GM18867 (cell line): Measurements from ENCODE around the gene HOXC6.
"Not testable (repeated sequence)": the region's sequence is repeated elsewhere in the genome, so short reads cannot be mapped to it uniquely, and the experiment has no call there.

Experiments used
- ATAC-seq: cut with Tn5 transposase; IDR thresholded peaks from one replicate; pipeline ENCODE4 v1.9.1; 2021; ENCODE audit warnings: mild to moderate bottlenecking, moderate library complexity; ENCODE audit not compliant: unreplicated experiment

Gene HOXC6

DNA sequence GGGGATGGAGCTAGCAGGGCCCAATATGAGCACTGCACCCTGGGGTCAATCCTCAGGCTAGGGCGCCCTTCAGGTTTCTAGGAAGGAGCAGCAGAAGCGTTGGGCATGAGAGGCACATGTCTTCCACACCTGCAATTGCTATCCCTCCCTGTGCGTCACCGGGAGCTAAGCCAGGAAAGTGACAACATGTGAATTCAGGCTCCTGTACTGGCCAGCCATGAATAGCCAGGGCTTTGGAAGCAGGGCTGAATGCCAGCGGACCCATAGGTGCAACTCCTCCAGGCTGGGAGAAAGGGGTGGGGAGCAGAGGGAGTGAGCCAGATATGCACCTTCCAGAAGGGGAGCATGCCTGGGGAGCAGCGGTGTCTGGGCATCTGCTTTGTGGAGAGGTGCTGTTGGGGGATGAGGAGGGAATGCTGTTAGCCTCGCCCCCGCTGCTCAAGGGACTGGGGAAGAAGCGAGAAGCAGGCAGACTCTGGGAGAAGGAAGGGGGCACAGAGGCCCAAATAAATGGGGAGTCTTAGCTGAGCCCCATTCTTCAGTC lies 10.7 kb downstream of the HOXC6 start:
- ATAC-seq, result no peak

DNA sequence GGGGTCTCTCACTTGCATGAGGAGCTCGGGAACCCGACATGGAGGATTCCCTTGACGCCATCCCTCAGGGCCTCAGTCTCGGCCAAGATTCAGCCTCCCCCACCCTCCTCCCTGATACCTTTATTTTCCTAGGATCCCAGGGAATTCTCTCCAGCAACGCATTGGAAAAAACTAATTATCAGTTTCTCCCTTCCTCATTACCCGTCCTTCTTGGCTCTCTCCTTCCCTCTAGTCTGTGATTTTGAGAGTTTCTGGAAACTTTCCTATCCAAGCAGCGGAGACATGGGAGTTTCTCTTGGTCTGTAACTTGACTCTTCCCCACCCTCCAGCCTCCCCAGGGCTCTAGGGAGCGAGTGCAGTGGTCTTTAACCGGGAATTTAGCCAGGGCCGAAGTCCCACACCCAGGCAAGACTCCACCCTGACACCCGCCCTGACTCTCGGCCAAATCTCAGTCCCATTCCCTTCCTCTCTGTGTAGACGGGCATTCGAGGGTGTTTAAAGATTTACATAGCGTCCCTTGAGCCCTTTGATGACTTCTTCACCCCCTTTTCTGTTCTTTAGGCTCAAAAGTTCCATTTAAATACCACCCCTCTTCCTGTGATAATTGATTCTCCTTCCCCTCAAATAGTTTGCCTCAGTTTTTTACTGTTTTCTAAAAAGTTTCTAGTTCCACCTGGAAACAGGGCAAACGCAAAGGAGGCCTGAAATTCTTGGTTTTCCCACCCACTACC lies 11.3 kb downstream of the HOXC6 start:
- no peak for ATAC-seq

DNA sequence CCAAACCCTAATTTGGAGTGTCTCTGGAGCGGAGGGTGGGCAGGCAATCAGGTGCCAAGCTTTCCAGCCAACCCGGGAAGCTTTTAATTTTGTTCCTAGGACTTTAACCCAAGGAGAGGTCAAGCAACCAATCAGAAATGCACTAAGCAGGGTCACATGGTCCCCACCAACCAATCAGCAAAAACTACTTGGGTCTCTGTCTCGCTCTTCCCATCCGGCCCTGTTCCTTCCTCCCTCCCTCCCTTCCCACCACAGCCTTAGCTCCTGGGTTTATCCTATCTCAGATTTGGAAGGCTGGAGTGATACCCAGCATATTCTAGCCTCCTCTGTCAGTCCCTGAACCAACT lies 11.9 kb downstream of the HOXC6 start:
- no peak for ATAC-seq

DNA sequence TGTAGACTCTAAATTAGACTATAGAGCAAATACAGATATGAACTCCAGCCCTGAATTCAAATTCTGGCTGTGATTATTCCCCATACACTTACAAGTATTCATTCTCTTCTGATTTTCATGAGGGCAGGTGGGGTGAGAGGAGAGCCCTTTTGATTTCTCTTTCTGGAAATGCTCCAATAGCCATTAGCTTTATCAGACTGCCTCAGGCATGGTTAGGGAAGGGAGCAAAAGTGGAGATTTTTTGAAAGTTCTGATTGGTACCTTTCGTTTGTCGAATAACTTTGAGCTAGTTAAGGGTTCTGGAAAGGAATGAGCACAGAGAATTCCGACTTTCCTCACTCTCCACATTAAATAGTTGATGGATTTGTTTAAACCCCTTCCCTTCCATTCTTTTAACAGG lies 12.4 kb downstream of the HOXC6 start:
- no peak for ATAC-seq

DNA sequence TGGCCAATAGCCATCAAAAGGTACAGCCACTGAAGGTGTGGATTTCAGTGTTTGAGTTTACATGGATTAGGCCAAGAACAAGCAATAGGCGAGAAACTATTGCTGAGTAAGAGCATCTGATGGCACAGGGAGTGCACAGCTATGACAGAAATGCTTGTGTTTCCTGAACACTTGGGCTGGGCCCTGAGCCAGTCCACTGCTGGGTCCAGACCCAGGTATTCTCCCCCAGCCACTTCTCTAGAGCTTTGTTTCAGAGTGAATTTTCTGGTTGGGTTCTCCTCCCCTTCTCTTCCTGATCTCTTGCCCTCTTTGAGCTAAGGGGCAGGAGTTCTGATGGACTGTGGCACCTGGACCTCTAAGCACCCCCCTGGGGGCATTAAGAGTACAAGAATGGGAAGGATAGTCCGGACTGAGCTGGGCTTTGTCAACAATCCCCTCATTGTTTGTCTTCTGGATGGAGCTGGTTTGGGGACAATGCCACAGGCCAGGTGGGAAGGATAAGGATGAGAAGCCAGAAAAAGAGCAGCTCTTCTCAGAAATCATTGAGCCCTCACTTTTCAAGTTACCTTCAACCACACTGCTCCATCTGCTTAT lies 13.0 kb downstream of the HOXC6 start:
- ATAC-seq, result no peak

DNA sequence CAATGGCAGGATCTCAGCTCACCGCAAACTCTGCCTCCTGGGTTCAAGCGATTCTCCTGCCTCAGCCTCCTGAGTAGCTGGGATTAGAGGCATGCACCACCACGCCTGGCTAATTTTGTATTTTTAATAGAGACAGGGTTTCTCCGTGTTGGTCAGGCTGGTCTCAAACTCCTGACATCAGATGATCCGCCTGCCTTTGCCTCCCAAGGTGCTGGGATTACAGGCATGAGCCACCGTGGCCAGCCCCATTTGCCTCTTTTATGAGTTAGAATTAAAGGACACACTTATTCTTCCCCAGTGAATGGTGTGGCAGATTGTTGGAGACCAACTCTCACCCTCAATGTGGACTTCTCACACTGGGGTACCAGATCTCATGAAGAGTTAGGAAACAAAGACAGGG lies 13.8 kb downstream of the HOXC6 start:
- not testable (repeated sequence) for ATAC-seq

DNA sequence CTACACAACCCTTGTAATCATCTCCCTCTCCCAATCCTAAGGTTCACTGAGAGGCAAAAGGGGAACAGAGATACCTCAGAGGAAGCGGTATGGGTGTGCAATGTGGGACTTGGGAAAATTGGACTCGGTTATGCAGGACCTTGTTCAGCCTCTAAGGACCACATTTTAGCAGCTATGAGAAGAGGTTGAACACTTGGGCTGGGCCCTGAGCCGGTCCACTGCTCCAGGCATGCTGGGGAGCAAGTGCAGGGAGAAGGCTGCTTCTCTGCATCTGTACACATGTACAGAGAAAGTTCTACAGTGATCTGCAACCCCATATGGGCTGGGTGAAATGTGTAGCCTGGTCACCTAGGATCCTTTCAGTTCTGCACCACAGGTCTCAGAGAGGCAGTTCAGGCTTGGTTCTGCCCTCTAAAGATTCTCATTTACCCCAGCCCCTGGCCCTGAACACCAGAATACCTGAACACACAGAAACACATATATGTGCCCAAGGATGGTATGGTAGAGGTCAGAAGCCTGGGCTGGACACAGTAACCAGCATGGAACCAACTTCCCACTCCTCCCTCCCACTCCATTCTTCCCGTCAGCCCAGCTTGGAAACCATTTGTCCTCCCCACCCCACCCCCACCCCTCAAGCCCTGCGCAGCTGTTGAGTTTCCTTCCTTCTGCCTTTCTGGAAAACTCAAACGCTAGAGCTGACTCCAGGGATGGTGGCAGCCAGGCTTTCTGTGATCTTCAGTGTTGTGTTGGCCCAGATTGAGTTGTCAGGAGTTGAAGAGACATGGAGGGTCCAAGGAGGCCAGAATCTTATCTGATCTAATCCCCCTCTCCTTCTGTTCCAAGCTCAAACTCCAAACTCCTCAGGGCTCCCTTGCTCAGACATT lies 15.0 kb downstream of the HOXC6 start:
- ATAC-seq, result no peak

DNA sequence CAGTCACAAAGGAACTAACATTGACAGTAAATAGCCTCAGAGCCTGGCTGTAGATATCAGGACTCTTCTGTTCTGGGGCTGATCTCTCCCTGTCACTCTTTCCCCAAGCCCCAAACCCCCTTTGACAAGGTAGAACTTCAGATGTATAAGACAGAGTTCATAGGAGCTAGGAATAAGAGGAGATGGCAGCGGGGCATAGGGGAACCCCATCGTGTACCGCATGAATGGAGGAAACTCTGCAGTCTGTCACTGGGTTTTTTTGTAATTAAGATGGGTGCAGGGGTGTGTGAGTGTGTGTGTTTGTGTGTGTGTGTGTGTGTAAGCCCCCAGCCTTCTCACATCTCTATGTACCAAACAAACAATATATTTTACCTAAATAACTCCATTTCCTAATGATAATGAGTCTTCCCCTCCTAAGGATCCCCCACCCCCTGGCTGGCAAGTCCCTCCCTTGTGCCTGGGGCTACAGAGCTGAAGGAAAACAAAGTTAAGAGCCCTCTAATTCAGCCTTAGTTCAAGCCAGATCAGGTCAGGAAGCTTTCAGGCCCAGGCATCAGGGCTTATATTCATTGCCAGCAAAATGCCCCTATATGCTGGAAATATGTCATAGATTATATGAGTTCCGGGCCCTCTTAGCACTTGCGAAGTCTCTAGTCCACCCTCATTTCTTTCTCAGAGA lies 16.3 kb downstream of the HOXC6 start:
- no peak for ATAC-seq

DNA sequence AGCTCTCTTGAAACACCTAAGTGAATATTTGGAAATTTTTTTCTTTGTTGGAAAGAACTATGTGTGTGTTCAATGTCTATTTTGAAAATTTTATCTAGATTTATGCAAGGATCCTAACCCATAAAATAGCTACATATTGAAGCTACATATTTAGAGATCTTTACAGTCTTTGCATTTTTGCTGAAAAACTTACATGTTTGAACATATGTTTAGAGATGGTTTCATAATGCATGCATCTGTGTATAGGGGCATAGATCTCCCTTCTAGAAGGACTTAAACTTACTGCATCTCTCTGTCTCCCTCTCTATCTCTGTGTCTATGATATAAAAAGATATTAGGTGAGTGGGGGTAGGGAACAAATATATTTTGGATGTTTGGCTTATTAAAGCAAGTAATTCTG lies 17.2 kb downstream of the HOXC6 start:
- no peak for ATAC-seq

DNA sequence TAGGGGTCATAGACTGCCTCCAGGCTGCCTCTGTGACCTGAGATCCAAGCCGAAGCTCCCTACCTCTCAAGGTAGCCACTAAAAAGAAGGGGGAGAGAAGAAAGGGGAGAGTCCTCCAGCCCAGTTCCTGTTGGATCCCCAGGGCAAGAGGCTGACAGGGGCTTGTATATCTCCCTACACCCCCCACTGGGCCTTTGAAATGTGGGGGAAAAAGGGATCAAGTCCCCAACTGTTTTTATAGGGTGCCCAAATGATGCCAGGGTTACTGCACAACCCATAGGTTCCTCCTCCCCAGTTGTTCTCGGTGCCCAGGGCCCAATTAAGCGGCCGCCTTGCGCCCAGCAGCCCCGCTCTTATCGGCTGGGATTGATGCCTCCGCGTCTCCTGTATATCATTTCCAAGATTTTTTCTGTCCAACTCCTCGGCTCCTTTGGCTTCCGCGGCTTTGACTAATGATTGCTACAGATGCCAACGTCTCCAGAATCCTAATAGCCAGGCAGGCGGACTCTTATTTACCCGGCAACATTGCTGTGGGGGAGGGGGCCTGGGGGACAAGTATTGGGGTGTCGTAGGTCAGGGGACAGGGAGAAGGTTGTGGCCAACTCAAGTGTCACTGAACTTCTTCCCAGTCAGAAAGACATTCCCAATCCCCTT lies 17.8 kb downstream of the HOXC6 start:
- no peak for ATAC-seq

DNA sequence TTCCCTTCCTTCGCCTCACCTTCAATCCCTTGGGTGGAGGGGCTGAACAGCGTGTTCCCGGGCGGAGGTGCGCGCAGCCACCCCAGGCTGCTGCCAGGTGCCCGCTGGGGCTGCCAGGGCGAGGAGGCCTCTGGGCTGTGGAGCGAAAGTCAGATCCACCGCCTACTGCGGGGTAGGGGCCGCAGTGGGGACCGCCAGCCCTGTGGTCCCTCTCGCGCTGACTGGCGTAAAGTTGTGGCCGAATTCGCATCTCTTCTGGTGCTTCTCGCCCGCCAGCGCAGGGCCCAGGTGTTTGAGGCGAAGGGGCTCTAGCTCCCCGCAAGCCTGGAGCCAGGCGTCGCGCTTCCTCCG lies 18.5 kb downstream of the HOXC6 start:
- ATAC-seq, result no peak

DNA sequence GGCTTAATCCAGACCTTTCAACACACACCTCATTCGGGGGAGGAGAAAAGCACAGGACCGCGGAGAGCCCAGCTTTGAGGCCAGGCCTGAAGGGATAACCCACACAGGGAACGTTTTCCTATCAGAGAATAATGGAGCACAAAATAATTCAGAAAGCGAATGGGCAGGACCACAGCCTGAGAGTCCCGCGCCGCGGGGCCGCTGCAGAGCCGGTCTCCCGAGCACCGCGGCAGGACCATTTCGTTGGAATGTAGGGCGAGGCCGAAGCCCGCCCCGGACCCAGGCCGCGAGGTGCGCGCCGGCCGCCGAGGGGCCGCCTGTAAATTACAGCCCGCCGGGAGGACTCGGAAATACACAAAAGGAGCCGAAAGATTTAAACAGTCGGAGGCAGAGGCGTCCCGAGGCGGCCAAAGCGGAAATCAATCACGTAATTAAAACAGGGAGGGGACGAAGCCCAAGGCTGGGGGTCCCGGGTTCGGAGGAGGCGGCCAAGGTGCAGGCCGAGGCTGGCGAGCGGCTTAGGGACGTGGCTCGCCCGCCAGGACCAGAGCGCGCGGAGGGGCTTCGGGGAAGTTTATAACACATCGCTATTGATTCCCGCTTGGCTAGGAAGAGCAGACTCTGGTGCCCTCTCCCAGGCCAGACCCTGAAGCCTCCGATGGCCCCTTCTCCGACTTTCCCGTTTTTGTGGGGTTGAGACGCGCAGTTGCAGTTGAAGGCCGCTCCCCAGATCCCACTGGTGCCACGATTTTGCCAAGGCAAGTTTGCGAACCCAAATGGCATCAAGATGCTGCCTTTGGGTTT lies 19.1 kb downstream of the HOXC6 start:
- ATAC-seq, result no peak

DNA sequence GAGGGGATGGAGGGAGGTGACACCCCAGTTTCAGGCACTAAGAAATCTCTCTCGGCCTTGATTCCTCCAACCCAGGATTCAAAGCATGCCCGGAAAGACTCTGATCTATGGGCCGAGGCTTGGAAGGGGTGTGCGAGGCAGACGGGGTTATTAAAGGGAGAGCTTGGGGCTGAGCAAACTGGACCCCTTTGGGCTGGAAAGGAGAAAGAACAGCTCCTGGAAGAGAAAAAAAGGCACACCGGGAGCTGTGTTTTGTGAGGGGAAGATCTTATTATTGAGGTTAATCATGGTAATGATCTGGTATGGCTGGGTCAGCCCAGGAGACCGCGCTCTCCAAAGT lies 19.7 kb downstream of the HOXC6 start:
- no peak for ATAC-seq

DNA sequence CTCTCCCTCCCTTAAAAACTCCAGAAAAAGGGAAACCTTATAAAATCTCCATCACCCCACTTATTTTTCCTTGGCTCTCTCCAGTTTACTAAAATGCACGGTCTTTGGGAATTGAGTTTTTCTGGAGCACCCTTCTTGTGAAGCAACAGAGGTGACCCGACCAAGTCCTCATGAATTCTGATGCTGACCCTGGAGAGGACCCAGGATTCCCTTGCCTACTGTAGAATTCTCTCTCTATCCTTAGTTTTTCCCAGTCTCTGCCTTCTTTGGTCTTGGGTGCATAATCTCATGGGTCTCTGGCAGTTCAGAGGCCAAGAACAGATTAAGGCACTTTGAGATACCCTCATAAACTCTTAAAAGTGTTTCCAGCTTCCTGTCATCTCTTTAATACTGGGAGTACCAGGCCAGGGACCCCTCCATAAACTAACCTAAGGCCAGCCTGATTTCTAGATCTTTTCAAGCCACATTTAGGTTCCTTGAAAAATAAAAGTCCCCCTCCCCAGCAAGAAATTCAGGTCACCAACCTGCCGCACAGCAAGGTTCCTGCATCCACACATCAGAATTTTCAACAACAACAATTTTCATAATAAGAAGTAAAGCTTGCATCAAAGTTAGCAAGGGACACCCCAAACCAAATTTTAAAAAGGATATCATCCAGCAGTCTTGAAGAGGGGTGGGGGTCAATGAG lies 20.3 kb downstream of the HOXC6 start:
- ATAC-seq, result no peak

DNA sequence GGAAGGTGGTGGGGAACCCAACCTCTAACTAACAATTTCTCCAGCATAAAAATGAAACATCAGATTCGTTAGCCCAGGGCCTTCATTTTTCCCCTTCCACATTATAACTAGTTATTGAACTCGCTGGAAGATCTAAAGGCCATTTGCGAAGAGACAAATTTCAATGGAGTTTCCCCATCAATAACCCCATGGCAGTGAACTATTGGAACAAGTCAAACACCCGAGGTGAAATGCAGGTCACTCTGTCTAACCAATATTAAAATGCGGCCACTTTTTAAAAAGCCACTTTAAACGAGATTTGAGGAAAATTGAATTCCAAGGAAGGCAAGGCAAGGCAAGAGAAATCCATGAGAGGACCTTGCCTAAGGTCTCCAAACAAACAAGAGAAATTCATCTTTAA lies 20.9 kb downstream of the HOXC6 start:
- ATAC-seq, result no peak

DNA sequence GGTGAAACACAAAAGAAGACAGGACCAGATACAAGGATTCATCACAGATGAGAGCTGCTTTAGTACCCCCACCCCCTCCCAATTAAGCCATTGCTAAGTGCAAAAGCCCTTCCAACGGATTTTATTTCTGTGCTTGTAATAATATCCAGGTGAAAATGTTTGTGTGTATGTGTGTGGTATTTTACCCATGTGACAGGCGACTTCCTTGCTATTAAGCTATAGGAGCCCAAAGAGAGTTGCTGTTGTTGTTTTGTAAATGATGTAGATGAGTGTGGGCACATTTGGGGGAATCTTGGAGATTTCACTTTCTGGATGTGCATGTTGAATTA lies 22.2 kb downstream of the HOXC6 start:
- ATAC-seq, result no peak

DNA sequence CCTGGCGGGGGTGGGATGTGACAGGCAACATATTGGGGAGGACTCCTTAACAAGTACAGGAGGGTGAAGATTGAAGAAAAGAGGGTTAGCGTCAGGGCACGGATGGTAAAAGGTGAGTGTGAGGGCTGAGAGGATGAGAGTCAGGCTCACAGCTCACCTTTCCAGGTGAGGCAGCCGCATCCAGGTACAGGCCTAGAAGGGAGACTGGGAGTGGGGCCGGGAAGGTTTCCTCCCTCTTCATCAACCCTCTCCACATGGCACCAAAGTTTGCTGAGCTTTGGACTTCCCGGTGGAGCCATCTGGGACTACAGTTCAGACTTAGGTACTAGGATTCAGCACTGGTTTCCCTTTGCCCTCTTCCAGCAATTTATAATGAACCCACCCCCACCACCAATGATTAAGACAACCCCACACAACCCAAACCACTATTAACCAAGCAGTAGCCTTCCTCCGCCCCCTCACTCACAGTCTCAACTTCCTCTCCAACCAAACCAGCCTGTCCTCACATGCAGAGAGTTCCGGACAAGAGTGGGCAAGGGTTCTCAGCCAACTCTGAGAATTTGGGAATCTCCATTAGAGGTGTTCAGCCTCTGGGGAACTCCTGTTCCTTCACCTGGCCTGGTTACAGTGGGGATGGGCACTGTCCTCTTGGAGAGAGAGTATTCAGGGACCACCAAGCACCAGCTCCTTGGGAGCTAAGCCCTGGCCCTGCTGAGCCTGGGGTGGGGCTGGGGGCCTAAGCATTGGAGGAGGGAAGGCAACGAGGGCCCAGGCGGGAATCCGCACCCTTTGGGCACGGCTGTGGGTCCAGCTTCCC lies 23.0 kb downstream of the HOXC6 start:
- no peak for ATAC-seq

DNA sequence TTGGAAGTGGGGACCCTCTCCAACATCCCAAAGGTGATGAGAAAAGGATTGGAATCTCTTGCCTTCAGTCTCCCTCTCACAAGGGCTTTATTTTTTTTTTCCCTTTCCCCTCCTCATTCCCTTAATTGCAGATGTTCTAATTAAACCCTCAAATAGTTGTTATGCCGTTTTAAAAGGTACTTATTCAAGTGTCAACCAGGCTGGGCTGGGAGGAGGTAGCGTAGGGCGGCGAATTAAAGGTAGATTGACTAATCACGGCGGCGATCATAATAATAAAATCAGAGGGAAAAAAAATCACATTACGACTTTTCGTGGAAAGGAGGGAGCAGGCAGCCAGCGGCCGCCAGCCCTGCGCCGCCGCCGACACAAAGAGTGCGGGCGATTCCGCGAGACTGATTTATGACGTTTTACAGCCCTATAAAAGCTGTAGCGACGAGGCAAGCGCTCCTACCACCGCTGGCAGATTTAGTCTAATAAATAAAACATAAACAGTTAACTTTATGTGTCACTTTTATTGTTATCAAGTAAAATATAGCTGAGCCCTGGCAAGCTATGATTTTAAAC lies 23.7 kb downstream of the HOXC6 start:
- no peak for ATAC-seq
